Measurements from ENCODE around the gene SLBP.

GRCh38 chr4:1669270-1669669 lies 42.8 kb downstream of the SLBP start:
- TF ChIP-seq RAD21 (IDR thresholded peaks at IDR 0.05; ENCODE audit: low read depth) (no peak), MAX (IDR thresholded peaks at IDR 0.05) (no peak), TEAD4 (IDR thresholded peaks at IDR 0.05) (no peak), TAF1 (IDR thresholded peaks at IDR 0.05; ENCODE audit: low read depth) (no peak), CEBPB (IDR thresholded peaks at IDR 0.05) (no peak), REST (IDR thresholded peaks at IDR 0.05; ENCODE audit: low read depth) (no peak), EP300 (IDR thresholded peaks at IDR 0.05; ENCODE audit: borderline replicate concordance) (no peak), YY1 (IDR thresholded peaks at IDR 0.05; ENCODE audit: low read depth) (no peak)

All from Ishikawa (cell line).